ENCODE data around the gene DFFB. TPM values are rescaled to one million over a fixed set of nuclear protein-coding genes. Genes with fewer than 3 reads are reported as not detected.

DFFB gene
- total and polyA plus RNA-seq, 8 donors = 5.4 to 14.7 (median 11.2) TPM

DNA sequence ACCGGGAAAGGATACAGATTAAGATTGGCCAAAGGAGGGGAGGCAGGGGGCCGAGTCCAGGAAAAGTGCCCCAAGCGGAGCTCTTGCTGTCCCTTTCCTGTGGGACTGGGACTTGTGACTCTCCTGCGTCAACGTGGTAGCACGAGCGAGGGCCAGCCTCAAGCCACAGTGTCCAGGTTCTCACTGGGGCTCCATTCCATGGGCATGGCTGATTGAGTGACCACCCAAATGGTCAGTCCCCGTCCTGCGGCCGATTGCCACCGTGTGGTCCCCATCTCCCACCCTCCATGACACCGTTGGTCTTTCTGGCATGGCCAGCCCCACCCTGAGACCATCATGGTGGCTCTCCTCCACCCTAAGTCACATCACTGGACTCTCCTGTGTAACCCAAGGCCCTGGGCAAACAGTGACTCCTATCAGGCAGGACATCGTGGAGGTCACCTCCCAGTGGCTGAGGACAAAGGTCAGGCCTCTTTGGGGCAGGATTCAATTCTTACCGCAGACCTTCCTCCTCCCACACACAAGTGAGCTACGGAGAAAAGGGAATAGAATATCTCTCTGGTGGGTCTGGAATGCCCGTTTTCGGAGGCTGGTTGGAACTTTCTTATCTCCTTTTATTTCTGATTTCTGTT lies 51.7 kb downstream of the DFFB start:
- TF ChIP-seq, protein P1, sequence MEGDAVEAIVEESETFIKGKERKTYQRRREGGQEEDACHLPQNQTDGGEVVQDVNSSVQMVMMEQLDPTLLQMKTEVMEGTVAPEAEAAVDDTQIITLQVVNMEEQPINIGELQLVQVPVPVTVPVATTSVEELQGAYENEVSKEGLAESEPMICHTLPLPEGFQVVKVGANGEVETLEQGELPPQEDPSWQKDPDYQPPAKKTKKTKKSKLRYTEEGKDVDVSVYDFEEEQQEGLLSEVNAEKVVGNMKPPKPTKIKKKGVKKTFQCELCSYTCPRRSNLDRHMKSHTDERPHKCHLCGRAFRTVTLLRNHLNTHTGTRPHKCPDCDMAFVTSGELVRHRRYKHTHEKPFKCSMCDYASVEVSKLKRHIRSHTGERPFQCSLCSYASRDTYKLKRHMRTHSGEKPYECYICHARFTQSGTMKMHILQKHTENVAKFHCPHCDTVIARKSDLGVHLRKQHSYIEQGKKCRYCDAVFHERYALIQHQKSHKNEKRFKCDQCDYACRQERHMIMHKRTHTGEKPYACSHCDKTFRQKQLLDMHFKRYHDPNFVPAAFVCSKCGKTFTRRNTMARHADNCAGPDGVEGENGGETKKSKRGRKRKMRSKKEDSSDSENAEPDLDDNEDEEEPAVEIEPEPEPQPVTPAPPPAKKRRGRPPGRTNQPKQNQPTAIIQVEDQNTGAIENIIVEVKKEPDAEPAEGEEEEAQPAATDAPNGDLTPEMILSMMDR (IDR thresholded peaks at IDR 0.05) = no peak
- no peak overlapping the region for H3K4me3 ChIP-seq
- H3K36me3 ChIP-seq = no peaks in the 10 kb centered on the region
- intact Hi-C loops (cut with DNase I) = no loop called here
- H3K9me3 ChIP-seq = no peaks in the 10 kb centered on the region
- peaks cover 0 to 46% of the 10 kb centered on the region in 2 donors for H3K27me3 ChIP-seq
- H3K27ac ChIP-seq = no peak overlapping the region
- ATAC-seq (no peak), DNase-seq (peak in 1 of 4 donors; percentile 25)
- no peaks in the 10 kb centered on the region for H3K4me1 ChIP-seq

GRCh38 chr1:3909615-3910014 lies 52.3 kb downstream of the DFFB start:
- no peak for DNase-seq
- Histone ChIP-seq H3K36me3 (no peaks in the 10 kb centered on the region), H3K9me3 (no peaks in the 10 kb centered on the region), H3K4me3 (no peak overlapping the region), H3K4me1 (no peaks in the 10 kb centered on the region), H3K27ac (no peak overlapping the region), H3K27me3 (peaks cover 0 to 46% of the 10 kb centered on the region in 2 donors)
- ATAC-seq = no peak
- TF ChIP-seq, protein P1 (IDR thresholded peaks at IDR 0.05) = no peak
- intact Hi-C loops (cut with DNase I) = no loop called here

DNA sequence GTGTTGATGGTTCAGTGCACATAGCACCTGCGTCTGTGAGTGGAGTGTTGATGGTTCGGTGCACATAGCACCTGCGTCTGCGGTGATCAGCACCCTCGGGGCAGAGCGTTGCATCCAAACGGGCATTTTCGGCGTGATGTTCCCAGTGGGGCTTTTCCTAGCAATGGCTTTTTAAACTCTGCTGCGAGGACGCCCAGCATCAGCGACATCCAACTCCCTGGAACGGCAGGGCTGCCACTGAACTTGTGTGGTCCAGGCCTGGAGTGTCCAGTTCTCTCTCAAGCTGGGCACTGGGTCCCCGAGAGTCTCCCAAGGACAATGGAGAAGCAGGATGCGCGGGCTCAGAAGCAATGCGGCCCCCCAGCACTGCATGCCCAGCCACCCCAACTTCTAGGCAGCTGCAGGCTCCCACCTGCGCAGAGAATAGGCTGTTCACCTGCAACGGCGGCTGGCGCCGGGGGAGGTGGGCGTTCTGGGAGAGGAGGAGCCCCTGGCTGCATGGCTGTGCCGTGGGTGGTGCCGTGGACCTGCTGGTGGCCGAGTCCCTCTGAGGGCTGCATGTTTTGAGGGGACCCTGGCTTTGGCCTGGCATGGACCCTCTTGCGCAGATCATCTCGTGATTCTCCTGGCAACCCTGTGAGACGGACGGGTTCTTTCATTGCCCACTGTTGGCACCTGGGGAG lies 52.9 kb downstream of the DFFB start:
- DNase-seq (peak in 1 of 4 donors; percentile 32), ATAC-seq (no peak)
- Histone ChIP-seq H3K27ac (no peak overlapping the region), H3K9me3 (no peaks in the 10 kb centered on the region), H3K27me3 (peaks cover 0 to 46% of the 10 kb centered on the region in 2 donors), H3K4me1 (no peaks in the 10 kb centered on the region), H3K4me3 (no peak overlapping the region), H3K36me3 (no peaks in the 10 kb centered on the region)
- intact Hi-C loops (cut with DNase I) = no loop called here
- TF ChIP-seq, protein P1 (IDR thresholded peaks at IDR 0.05) = no peak

- intact Hi-C loops (cut with DNase I) = no loop called here
- Histone ChIP-seq H3K9me3 (no peaks in the 10 kb centered on the region), H3K27ac (no peak overlapping the region), H3K36me3 (no peaks in the 10 kb centered on the region), H3K4me1 (no peaks in the 10 kb centered on the region), H3K4me3 (no peak overlapping the region), H3K27me3 (peaks cover 0 to 47% of the 10 kb centered on the region in 2 donors)
- TF ChIP-seq, protein P1 (IDR thresholded peaks at IDR 0.05) = peak; percentile 57 to 70
- ATAC-seq (peak; percentile 93), DNase-seq (peak; percentile 60 to 89 (median 74))
These were observed 53.9 kb downstream of the DFFB start for GRCh38 chr1:3910857-3911845.

Measured in left lung (tissue), 10 donors.